Loucy (cell line): ENCODE measurements around the gene PM20D1.
A peak's percentile ranks its signal among the peaks of the same experiment; 100 is the strongest.
"Not testable (repeated sequence)": the region's sequence is repeated elsewhere in the genome, so short reads cannot be mapped to it uniquely, and the experiment has no call there.

Experiments
- H2AFZ ChIP-seq: fragments of 200-600 bp; sonication (generic); 2 replicates; pipeline ENCODE4 v1.6.0; 2016; ENCODE audit warnings: antibody characterized with exemption, mild to moderate bottlenecking, low read length, moderate library complexity
- H3F3A ChIP-seq: fragments of 200-600 bp; 2 replicates; pipeline ENCODE4 v1.6.0; 2016; ENCODE audit warnings: antibody characterized with exemption, low read depth, mild to moderate bottlenecking
- H3K27me3 ChIP-seq: fragments of 200-600 bp; sonication (generic); 2 replicates; pipeline ENCODE4 v1.6.1; 2014; ENCODE audit warnings: low read length, mild to moderate bottlenecking; ENCODE audit not compliant: insufficient read depth, poor library complexity, severe bottlenecking
- H3K36me3 ChIP-seq: fragments of 200-600 bp; sonication (generic); 2 replicates; pipeline ENCODE4 v1.6.1; 2016; ENCODE audit warnings: low read length; ENCODE audit not compliant: insufficient read depth
- H3K4me1 ChIP-seq: fragments of 200-600 bp; sonication (generic); 2 replicates; pipeline ENCODE4 v1.5.1; 2014; ENCODE audit warnings: low read length, mild to moderate bottlenecking; ENCODE audit not compliant: insufficient read depth, poor library complexity, severe bottlenecking
- H3K4me2 ChIP-seq: fragments of 200-600 bp; sonication (generic); 2 replicates; pipeline ENCODE4 v1.6.0; 2014; ENCODE audit warnings: antibody characterized with exemption, low read length, low read depth, mild to moderate bottlenecking; ENCODE audit not compliant: poor library complexity, severe bottlenecking
- H3K4me3 ChIP-seq: fragments of 200-600 bp; sonication (generic); 2 replicates; pipeline ENCODE4 v1.5.1; 2014; ENCODE audit warnings: low read length, mild to moderate bottlenecking, mixed read lengths; ENCODE audit not compliant: poor library complexity, severe bottlenecking
- H3K79me2 ChIP-seq: fragments of 200-600 bp; sonication (generic); 2 replicates; pipeline ENCODE4 v1.6.1; 2014; ENCODE audit warnings: low read length; ENCODE audit not compliant: insufficient read depth
- H3K9ac ChIP-seq: fragments of 200-600 bp; sonication (generic); 2 replicates; pipeline ENCODE4 v1.6.0; 2014; ENCODE audit warnings: mild to moderate bottlenecking, low read depth, low read length, moderate library complexity; ENCODE audit not compliant: poor library complexity, severe bottlenecking
- H3K9me2 ChIP-seq: fragments of 200-600 bp; sonication (generic); replicated peaks from 2 replicates; pipeline ENCODE4 v1.6.1; 2016; ENCODE audit warnings: low read depth, low read length, mixed read lengths
- H3K9me3 ChIP-seq: fragments of 200-600 bp; sonication (generic); 2 replicates; pipeline ENCODE4 v1.6.1; 2014; ENCODE audit warnings: mild to moderate bottlenecking, antibody characterized with exemption, low read length, low read depth; ENCODE audit not compliant: insufficient read depth
- H4K20me1 ChIP-seq: fragments of 200-600 bp; sonication (generic); 2 replicates; pipeline ENCODE4 v1.6.0; 2014; ENCODE audit warnings: antibody characterized with exemption, low read length, mild to moderate bottlenecking; ENCODE audit not compliant: insufficient read depth, poor library complexity, severe bottlenecking
- EZH2phosphoT487 ChIP-seq: fragments of 200-600 bp; IDR thresholded peaks from 2 replicates; pipeline ENCODE4 v1.6.1; 2018; ENCODE audit warnings: antibody characterized with exemption, mild to moderate bottlenecking, moderate library complexity, borderline replicate concordance
- TF ChIP-seq, protein P1 (sequence below): fragments of 200-600 bp; sonication (generic); conservative IDR thresholded peaks from 2 replicates; pipeline ENCODE4 v1.5.1; 2014; ENCODE audit warnings: mild to moderate bottlenecking, antibody characterized with exemption, low read length

PM20D1 gene

DNA sequence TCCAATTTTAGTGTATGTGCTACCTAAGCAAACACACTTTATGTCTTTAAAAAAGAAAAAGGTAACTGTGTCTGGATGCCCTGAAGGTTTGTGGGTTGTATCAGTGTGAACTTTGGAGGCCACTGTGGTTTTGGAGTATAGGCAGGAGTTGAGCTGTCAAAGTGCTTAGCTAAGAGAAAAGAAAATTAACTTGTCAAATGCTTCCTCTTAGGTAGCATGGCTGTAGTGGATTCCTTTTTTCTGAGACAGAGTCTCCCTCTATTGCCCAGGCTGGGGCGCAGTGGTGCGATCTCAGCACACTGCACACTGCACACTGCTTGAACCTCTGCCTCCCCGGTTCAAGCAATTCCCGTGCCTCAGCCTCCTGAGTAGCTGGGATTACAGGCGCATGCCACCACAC is 25.8 kb downstream of the PM20D1 start:
- Histone ChIP-seq H3K4me3 (peak overlapping the region; percentile 22), H3K9me3 (no peaks in the 10 kb centered on the region), H2AFZ (no peak overlapping the region), H3K9ac (no peak overlapping the region), H4K20me1 (no peaks in the 10 kb centered on the region), H3F3A (no peaks in the 10 kb centered on the region; the same call in 1 of the 2 replicates), H3K4me2 (peak overlapping the region; percentile 49), H3K36me3 (no peaks in the 10 kb centered on the region), H3K4me1 (peaks cover 21% of the 10 kb centered on the region), H3K9me2 (0 out of 2 replicates have a peak, but pooled peaks cover 7% of the 10 kb centered on the region), H3K27me3 (no peaks in the 10 kb centered on the region), H3K79me2 (no peaks in the 10 kb centered on the region)
- TF ChIP-seq, protein P1, sequence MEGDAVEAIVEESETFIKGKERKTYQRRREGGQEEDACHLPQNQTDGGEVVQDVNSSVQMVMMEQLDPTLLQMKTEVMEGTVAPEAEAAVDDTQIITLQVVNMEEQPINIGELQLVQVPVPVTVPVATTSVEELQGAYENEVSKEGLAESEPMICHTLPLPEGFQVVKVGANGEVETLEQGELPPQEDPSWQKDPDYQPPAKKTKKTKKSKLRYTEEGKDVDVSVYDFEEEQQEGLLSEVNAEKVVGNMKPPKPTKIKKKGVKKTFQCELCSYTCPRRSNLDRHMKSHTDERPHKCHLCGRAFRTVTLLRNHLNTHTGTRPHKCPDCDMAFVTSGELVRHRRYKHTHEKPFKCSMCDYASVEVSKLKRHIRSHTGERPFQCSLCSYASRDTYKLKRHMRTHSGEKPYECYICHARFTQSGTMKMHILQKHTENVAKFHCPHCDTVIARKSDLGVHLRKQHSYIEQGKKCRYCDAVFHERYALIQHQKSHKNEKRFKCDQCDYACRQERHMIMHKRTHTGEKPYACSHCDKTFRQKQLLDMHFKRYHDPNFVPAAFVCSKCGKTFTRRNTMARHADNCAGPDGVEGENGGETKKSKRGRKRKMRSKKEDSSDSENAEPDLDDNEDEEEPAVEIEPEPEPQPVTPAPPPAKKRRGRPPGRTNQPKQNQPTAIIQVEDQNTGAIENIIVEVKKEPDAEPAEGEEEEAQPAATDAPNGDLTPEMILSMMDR: peak; percentile 40
- no peak for TF ChIP-seq EZH2phosphoT487

- not testable (repeated sequence) for H3K9me3 ChIP-seq, H3F3A ChIP-seq, H3K36me3 ChIP-seq, H3K9ac ChIP-seq, H4K20me1 ChIP-seq, H3K79me2 ChIP-seq, H3K27me3 ChIP-seq, H3K9me2 ChIP-seq, H2AFZ ChIP-seq
- Histone ChIP-seq H3K4me1 (peaks cover 21% of the 10 kb centered on the region), H3K4me3 (peak overlapping the region; percentile 22), H3K4me2 (peak overlapping the region; percentile 49)
Measured at GRCh38 chr1:205823260-205823659, 26.7 kb downstream of the PM20D1 start.

GRCh38 chr1:205822397-205822796 is 27.5 kb downstream of the PM20D1 start:
- Histone ChIP-seq H3F3A (no peaks in the 10 kb centered on the region; the same call in 1 of the 2 replicates), H4K20me1 (no peaks in the 10 kb centered on the region), H3K27me3 (no peaks in the 10 kb centered on the region), H3K4me2 (no peak overlapping the region), H3K79me2 (no peaks in the 10 kb centered on the region), H3K9me2 (0 out of 2 replicates have a peak, but pooled peaks cover 7% of the 10 kb centered on the region), H2AFZ (no peak overlapping the region), H3K4me1 (peaks cover 21% of the 10 kb centered on the region), H3K36me3 (no peaks in the 10 kb centered on the region), H3K9ac (no peak overlapping the region), H3K4me3 (no peak overlapping the region), H3K9me3 (no peaks in the 10 kb centered on the region)
- no peak for TF ChIP-seq EZH2phosphoT487
- TF ChIP-seq, protein P1: no peak

- no peak overlapping the region for H2AFZ ChIP-seq
- H3K9me2 ChIP-seq: 0 out of 2 replicates have a peak, but pooled peaks cover 7% of the 10 kb centered on the region
- H3K79me2 ChIP-seq: 0 out of 2 replicates have a peak, but pooled peaks cover 5% of the 10 kb centered on the region
- H4K20me1 ChIP-seq: no peaks in the 10 kb centered on the region
- no peak overlapping the region for H3K9ac ChIP-seq
- no peak overlapping the region for H3K4me3 ChIP-seq
- H3K9me3 ChIP-seq: no peaks in the 10 kb centered on the region
- TF ChIP-seq, protein P1: no peak
- no peak for TF ChIP-seq EZH2phosphoT487
- H3K4me2 ChIP-seq: no peak overlapping the region
- H3K4me1 ChIP-seq: peaks cover 16% of the 10 kb centered on the region
- no peaks in the 10 kb centered on the region for H3K27me3 ChIP-seq
- no peaks in the 10 kb centered on the region for H3F3A ChIP-seq
- H3K36me3 ChIP-seq: no peaks in the 10 kb centered on the region
Measured at GRCh38 chr1:205817988-205818387, 31.9 kb downstream of the PM20D1 start.
